ENCODE results near the gene TMEM174.

The TMEM174 gene

DNA sequence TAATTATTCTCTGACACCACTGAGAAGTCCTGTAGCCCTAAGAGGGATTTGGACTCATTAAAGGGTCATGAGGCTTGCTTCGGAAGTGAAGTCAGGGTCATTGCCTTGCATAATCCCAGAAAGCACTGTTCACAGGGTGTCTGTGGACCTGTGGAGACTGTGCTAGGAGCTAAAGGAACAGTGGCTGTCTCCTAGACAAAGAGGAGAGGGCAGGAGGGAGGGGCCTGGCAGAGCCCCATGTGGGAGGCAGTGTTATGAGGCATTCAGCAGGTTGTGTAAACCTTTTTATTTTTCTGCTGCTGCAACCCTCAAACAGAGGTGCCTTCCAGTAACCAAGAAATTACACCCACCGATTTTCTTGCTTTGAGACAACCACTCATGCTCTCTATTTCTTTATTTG lies 3.3 kb downstream of the TMEM174 start:
- no peak for DNase-seq (ENCODE audit: low read depth)
- no peak overlapping the region for H3K4me3 ChIP-seq (ENCODE audit: control insufficient read depth, low read depth, low read length)
- TF ChIP-seq, protein P1, sequence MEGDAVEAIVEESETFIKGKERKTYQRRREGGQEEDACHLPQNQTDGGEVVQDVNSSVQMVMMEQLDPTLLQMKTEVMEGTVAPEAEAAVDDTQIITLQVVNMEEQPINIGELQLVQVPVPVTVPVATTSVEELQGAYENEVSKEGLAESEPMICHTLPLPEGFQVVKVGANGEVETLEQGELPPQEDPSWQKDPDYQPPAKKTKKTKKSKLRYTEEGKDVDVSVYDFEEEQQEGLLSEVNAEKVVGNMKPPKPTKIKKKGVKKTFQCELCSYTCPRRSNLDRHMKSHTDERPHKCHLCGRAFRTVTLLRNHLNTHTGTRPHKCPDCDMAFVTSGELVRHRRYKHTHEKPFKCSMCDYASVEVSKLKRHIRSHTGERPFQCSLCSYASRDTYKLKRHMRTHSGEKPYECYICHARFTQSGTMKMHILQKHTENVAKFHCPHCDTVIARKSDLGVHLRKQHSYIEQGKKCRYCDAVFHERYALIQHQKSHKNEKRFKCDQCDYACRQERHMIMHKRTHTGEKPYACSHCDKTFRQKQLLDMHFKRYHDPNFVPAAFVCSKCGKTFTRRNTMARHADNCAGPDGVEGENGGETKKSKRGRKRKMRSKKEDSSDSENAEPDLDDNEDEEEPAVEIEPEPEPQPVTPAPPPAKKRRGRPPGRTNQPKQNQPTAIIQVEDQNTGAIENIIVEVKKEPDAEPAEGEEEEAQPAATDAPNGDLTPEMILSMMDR (IDR thresholded peaks at IDR 0.05; ENCODE audit: control insufficient read depth, insufficient read depth, low read depth, low read length, missing control alignments) = no peak

DNA sequence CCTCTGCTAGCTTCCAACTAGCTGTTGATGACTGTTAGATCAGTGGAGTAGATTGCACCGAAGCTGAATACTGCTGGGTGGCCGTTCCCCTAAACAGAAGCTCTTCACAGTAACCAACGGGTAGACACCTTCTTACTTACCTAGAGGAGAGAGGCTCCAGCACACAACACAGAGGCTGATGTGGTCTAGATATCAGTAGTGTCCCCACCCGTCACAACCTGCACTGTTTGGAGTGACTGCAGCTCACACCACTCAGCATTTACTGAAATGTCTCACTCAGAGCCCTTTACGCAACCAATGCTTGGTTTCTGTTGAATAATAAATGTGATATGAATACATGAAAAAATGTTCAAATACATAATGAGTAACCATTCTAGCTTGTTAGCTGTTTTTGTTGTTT lies 5.3 kb downstream of the TMEM174 start:
- TF ChIP-seq, protein P1 (IDR thresholded peaks at IDR 0.05; ENCODE audit: control insufficient read depth, insufficient read depth, low read depth, low read length, missing control alignments) = no peak
- H3K4me3 ChIP-seq (ENCODE audit: control insufficient read depth, low read depth, low read length) = no peak overlapping the region
- no peak for DNase-seq (ENCODE audit: low read depth)

DNA sequence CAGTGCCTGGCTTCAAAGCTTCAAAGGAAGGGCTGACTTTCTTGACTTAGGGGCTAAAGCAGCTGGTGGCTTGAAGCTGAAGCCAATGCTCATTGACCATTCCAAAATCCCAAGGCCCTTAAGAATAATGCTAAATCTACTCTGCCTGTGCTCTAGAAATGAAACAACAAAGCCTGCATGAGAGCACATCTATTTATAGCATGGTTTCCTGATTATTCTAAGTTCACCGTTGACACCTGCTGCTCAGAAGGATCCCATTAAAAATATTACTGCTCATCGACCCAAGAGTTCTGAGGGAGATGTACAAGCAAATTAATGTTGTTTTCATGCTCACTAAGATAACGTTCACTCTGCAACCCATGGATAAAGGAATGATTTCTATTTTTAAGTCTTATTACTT lies 6.7 kb downstream of the TMEM174 start:
- no peak overlapping the region for H3K4me3 ChIP-seq (ENCODE audit: control insufficient read depth, low read depth, low read length)
- no peak for DNase-seq (ENCODE audit: low read depth)
- TF ChIP-seq, protein P1 (IDR thresholded peaks at IDR 0.05; ENCODE audit: control insufficient read depth, insufficient read depth, low read depth, low read length, missing control alignments) = no peak

DNA sequence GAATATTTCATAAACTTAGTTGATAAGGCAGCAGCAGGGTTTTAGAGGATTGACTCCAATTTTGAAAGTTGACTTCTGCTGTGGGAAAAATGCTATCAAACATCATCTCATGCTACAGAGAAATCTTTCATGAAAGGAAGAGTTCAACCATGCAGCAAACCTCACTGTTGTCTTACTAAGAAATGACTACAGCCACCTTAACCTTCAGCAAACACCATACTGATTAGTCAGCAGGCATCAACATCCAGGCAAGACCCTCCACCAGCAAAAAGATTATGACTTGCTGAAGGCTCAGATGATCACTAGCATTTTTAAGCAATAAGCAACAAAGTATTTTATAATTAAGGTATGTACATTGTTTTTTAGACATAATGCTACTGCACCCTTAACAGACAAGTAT lies 7.6 kb downstream of the TMEM174 start:
- DNase-seq (ENCODE audit: low read depth) = no peak
- no peak overlapping the region for H3K4me3 ChIP-seq (ENCODE audit: control insufficient read depth, low read depth, low read length)
- TF ChIP-seq, protein P1 (IDR thresholded peaks at IDR 0.05; ENCODE audit: control insufficient read depth, insufficient read depth, low read depth, low read length, missing control alignments) = no peak

DNA sequence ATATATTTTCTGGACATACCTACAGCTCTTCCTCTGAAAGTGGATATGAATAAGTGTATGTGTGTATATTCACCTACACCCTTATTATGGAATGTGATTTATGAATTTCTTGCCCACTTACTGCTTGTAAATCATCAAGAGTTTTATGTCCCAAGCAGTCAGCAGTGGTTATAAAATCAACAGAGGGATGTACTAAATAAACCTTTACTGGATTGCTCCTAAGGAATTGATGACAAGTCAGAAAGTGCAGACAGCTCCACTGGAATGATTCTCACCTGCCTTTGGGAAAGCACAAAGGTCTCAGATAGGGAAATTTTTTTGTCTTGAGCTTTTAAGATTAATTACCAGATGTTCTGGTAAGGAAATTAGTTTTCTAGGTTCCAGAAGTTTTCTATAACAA lies 9.3 kb downstream of the TMEM174 start:
- DNase-seq (ENCODE audit: low read depth) = no peak
- TF ChIP-seq, protein P1 (IDR thresholded peaks at IDR 0.05; ENCODE audit: control insufficient read depth, insufficient read depth, low read depth, low read length, missing control alignments) = no peak
- no peak overlapping the region for H3K4me3 ChIP-seq (ENCODE audit: control insufficient read depth, low read depth, low read length)

DNA sequence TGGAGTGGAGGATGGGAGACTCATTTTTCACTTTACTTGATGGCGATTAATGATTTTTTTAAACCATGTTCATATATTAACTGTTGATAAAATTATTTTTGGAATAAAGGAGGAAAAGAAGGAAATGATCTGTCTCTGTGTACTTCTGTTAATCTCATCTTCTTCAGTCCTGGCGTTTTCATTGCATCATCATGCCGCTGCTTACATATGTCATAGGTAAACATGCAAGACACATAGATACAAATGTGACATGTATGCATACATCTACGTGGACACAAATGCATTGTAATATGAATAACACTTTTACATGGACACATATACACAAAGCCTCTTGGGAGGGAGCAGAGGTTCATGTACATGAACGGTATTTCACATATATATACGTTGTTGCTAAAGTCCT lies 10.0 kb downstream of the TMEM174 start:
- no peak for DNase-seq (ENCODE audit: low read depth)
- TF ChIP-seq, protein P1 (IDR thresholded peaks at IDR 0.05; ENCODE audit: control insufficient read depth, insufficient read depth, low read depth, low read length, missing control alignments) = no peak
- no peak overlapping the region for H3K4me3 ChIP-seq (ENCODE audit: control insufficient read depth, low read depth, low read length)

DNA sequence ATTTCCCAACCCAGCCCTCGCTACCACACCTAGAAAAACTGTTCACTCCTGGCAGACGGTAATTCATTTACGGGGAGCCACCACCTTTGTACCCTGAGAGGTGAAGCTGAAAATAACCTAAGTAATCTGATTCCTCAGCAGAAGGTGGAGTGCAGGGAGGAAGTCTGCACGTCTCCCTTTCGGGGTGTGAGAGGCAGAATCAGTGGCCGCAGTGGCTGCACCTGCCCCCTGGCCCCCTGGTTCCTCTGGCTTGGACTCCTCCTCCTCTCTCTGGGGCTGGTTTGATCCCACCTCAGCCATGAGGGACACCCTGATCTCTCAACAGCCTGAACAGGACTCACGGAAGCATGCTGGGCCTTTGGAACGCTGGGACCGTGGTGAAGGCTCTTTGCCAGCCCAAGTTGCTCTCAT lies 10.5 kb downstream of the TMEM174 start:
- TF ChIP-seq, protein P1 (IDR thresholded peaks at IDR 0.05; ENCODE audit: control insufficient read depth, insufficient read depth, low read depth, low read length, missing control alignments) = no peak
- DNase-seq (ENCODE audit: low read depth) = no peak
- H3K4me3 ChIP-seq (ENCODE audit: control insufficient read depth, low read depth, low read length) = no peak overlapping the region
